Measurements from ENCODE around the gene PIEZO2.

- no peak for TF ChIP-seq POLR2AphosphoS5 (IDR thresholded peaks at IDR 0.05; ENCODE audit: low read depth, low read length)
- TF ChIP-seq POLR2A (IDR thresholded peaks at IDR 0.05; ENCODE audit: low read depth, low read length) = no peak
Observed at GRCh38 chr18:10900435-10900834, 248.9 kb downstream of the PIEZO2 start.

Data from GM12892 (cell line).